Measurements from ENCODE around the gene C1GALT1C1L. TPM values are rescaled to one million over a fixed set of nuclear protein-coding genes. Genes with fewer than 3 reads are reported as not detected.
A peak's percentile ranks its signal among the peaks of the same experiment; 100 is the strongest.

C1GALT1C1L gene
- total and polyA plus RNA-seq, 2 of the 13 experiments (the other 11 are each of a cell fraction or from before 2014, with no cell fraction given), result 1.3 to 2.4 TPM

DNA sequence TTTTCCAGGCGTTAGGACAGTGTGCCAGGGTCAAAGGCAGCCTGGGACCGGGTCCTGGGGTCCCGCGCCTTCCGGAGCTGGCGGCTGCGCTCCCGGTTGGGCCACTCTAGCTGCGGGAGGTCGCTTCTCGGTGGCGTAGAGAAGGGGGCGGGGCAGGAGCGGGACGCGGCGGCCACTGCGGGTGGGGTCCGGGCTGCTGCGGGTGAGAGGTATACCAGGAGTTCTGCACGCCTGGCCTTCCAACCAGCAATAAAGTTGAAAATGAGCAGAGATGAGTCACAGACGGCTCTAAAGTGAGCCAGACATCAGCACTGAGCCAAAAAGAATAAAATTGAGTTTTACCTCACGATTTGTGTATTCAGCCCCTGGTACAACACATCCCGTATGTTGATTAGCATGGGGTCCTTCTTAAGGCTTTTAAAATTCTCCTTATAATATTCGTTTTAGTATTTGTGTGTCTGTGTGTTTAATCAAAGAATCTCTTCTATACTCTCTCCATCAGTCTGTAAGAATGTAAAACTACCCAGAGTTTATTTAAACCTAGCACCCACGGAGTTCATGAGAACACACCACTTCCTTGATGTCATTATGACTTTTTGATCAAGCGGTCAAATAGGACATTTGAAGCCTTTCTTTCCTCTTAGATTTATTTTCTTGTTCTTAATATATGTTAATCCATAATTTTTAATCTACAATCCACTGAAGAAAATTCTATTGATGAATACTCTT, at the start of gene C1GALT1C1L (continued):
- TF ChIP-seq, protein P1, sequence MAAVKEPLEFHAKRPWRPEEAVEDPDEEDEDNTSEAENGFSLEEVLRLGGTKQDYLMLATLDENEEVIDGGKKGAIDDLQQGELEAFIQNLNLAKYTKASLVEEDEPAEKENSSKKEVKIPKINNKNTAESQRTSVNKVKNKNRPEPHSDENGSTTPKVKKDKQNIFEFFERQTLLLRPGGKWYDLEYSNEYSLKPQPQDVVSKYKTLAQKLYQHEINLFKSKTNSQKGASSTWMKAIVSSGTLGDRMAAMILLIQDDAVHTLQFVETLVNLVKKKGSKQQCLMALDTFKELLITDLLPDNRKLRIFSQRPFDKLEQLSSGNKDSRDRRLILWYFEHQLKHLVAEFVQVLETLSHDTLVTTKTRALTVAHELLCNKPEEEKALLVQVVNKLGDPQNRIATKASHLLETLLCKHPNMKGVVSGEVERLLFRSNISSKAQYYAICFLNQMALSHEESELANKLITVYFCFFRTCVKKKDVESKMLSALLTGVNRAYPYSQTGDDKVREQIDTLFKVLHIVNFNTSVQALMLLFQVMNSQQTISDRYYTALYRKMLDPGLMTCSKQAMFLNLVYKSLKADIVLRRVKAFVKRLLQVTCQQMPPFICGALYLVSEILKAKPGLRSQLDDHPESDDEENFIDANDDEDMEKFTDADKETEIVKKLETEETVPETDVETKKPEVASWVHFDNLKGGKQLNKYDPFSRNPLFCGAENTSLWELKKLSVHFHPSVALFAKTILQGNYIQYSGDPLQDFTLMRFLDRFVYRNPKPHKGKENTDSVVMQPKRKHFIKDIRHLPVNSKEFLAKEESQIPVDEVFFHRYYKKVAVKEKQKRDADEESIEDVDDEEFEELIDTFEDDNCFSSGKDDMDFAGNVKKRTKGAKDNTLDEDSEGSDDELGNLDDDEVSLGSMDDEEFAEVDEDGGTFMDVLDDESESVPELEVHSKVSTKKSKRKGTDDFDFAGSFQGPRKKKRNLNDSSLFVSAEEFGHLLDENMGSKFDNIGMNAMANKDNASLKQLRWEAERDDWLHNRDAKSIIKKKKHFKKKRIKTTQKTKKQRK (IDR thresholded peaks at IDR 0.05; ENCODE audit: low read length), result no peak
- TF ChIP-seq MED1 (CRISPR knock-in tag; IDR thresholded peaks at IDR 0.05) (0 out of 2 replicates have a peak, but pooled peaks have one; percentile 39), SIX1 (CRISPR knock-in tag; IDR thresholded peaks at IDR 0.05; ENCODE audit: borderline replicate concordance) (no peak), PHF8 (CRISPR knock-in tag; IDR thresholded peaks at IDR 0.05) (peak; percentile 56; the same call in 1 of the 2 replicates), SNAI1 (CRISPR knock-in tag; IDR thresholded peaks at IDR 0.05; ENCODE audit: borderline replicate concordance) (peak; percentile 45; the same call in 1 of the 2 replicates), NPAS2 (CRISPR knock-in tag; IDR thresholded peaks at IDR 0.05; ENCODE audit: borderline replicate concordance) (no peak), MAZ (IDR thresholded peaks at IDR 0.05; ENCODE audit: borderline replicate concordance, low read depth, low read length) (0 out of 2 replicates have a peak, but pooled peaks have one; percentile 40), MAZ (CRISPR knock-in tag; IDR thresholded peaks at IDR 0.05; ENCODE audit: low read depth) (peak; percentile 76), POGZ (CRISPR knock-in tag; IDR thresholded peaks at IDR 0.05) (peak; percentile 92), JUN (CRISPR knock-in tag; IDR thresholded peaks at IDR 0.05) (0 out of 2 replicates have a peak, but pooled peaks have one; percentile 58), GABPB1 (CRISPR knock-in tag; IDR thresholded peaks at IDR 0.05) (peak; percentile 92), ZNF337 (CRISPR knock-in tag; IDR thresholded peaks at IDR 0.05; ENCODE audit: borderline replicate concordance, low read depth) (no peak), YEATS4 (CRISPR knock-in tag; IDR thresholded peaks at IDR 0.05; ENCODE audit: borderline replicate concordance) (peak; percentile 72; the same call in 1 of the 2 replicates), POLR2AphosphoS5 (IDR thresholded peaks at IDR 0.05; ENCODE audit: low read depth, low read length) (peak; percentile 76)
- TF ChIP-seq, protein P2, sequence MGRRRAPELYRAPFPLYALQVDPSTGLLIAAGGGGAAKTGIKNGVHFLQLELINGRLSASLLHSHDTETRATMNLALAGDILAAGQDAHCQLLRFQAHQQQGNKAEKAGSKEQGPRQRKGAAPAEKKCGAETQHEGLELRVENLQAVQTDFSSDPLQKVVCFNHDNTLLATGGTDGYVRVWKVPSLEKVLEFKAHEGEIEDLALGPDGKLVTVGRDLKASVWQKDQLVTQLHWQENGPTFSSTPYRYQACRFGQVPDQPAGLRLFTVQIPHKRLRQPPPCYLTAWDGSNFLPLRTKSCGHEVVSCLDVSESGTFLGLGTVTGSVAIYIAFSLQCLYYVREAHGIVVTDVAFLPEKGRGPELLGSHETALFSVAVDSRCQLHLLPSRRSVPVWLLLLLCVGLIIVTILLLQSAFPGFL (CRISPR knock-in tag; IDR thresholded peaks at IDR 0.05), result no peak
- TF ChIP-seq, protein P3, sequence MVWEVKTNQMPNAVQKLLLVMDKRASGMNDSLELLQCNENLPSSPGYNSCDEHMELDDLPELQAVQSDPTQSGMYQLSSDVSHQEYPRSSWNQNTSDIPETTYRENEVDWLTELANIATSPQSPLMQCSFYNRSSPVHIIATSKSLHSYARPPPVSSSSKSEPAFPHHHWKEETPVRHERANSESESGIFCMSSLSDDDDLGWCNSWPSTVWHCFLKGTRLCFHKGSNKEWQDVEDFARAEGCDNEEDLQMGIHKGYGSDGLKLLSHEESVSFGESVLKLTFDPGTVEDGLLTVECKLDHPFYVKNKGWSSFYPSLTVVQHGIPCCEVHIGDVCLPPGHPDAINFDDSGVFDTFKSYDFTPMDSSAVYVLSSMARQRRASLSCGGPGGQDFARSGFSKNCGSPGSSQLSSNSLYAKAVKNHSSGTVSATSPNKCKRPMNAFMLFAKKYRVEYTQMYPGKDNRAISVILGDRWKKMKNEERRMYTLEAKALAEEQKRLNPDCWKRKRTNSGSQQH (CRISPR knock-in tag; IDR thresholded peaks at IDR 0.05; ENCODE audit: low read depth), result peak; percentile 48; the same call in 1 of the 2 replicates
- TF ChIP-seq, protein P4, sequence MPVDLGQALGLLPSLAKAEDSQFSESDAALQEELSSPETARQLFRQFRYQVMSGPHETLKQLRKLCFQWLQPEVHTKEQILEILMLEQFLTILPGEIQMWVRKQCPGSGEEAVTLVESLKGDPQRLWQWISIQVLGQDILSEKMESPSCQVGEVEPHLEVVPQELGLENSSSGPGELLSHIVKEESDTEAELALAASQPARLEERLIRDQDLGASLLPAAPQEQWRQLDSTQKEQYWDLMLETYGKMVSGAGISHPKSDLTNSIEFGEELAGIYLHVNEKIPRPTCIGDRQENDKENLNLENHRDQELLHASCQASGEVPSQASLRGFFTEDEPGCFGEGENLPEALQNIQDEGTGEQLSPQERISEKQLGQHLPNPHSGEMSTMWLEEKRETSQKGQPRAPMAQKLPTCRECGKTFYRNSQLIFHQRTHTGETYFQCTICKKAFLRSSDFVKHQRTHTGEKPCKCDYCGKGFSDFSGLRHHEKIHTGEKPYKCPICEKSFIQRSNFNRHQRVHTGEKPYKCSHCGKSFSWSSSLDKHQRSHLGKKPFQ (CRISPR knock-in tag; IDR thresholded peaks at IDR 0.05; ENCODE audit: insufficient replicate concordance), result no peak
